Hepatocyte (in vitro differentiated cells): ENCODE results near the gene APBB1. TPM values are rescaled to one million over a fixed set of nuclear protein-coding genes. Genes with fewer than 3 reads are reported as not detected.

Experiments used
- DNase-seq: peaks from one replicate; pipeline ENCODE4 v3.0.0-alpha.2; 2016; ENCODE audit warnings: low spot score
- H2AFZ ChIP-seq: fragments of 200-600 bp; sonication (generic); 2 replicates; pipeline ENCODE4 v1.6.0; 2016; ENCODE audit warnings: antibody characterized with exemption, mild to moderate bottlenecking
- H3K27ac ChIP-seq: fragments of 200-600 bp; sonication (generic); 2 replicates; pipeline ENCODE4 v1.5.1; 2016; ENCODE audit warnings: mild to moderate bottlenecking
- H3K27me3 ChIP-seq: fragments of 200-600 bp; sonication (generic); 2 replicates; pipeline ENCODE4 v1.6.1; 2016
- H3K36me3 ChIP-seq: fragments of 200-600 bp; sonication (generic); replicated peaks from 2 replicates; pipeline ENCODE4 v1.5.1; 2016; ENCODE audit warnings: low read depth; ENCODE audit not compliant: insufficient read depth
- H3K4me1 ChIP-seq: fragments of 200-600 bp; sonication (generic); 2 replicates; pipeline ENCODE4 v1.5.1; 2016; ENCODE audit warnings: mild to moderate bottlenecking, moderate library complexity; ENCODE audit not compliant: insufficient read depth
- H3K4me2 ChIP-seq: fragments of 200-600 bp; sonication (generic); 2 replicates; pipeline ENCODE4 v1.6.0; 2016
- H3K4me3 ChIP-seq: fragments of 200-600 bp; sonication (generic); 2 replicates; pipeline ENCODE4 v1.5.1; 2016; ENCODE audit warnings: mild to moderate bottlenecking
- H3K79me2 ChIP-seq: fragments of 200-600 bp; sonication (generic); 2 replicates; pipeline ENCODE4 v1.6.0; 2017; ENCODE audit warnings: mild to moderate bottlenecking
- H3K9me2 ChIP-seq: fragments of 200-600 bp; sonication (generic); replicated peaks from 2 replicates; pipeline ENCODE4 v1.6.0; 2017; ENCODE audit warnings: mild to moderate bottlenecking; ENCODE audit not compliant: insufficient read depth
- H3K9me3 ChIP-seq: fragments of 200-600 bp; sonication (generic); 2 replicates; pipeline ENCODE4 v1.5.1; 2016; ENCODE audit warnings: low read depth, mild to moderate bottlenecking
- H4K20me1 ChIP-seq: fragments of 200-600 bp; sonication (generic); 2 replicates; pipeline ENCODE4 v1.6.0; 2016; ENCODE audit warnings: mild to moderate bottlenecking; ENCODE audit not compliant: insufficient read depth, poor library complexity, severe bottlenecking
- EZH2 ChIP-seq: fragments of 200-600 bp; sonication (generic); IDR thresholded peaks from 2 replicates; pipeline ENCODE4 v1.6.1; 2016; ENCODE audit warnings: antibody characterized with exemption, mild to moderate bottlenecking, borderline replicate concordance
- EZH2phosphoT487 ChIP-seq: fragments of 200-600 bp; sonication (generic); IDR thresholded peaks from one replicate; pipeline ENCODE4 v1.6.1; 2018; ENCODE audit warnings: antibody characterized with exemption, mild to moderate bottlenecking, low read depth, moderate library complexity; ENCODE audit not compliant: unreplicated experiment, severe bottlenecking
- WGBS: methylation state at CpG from one replicate; pipeline ENCODE4 v1.1.6; 2016; ENCODE audit warnings: low lambda C conversion rate; ENCODE audit errors: missing lambda C conversion rate; 5-methylcytosine and 5-hydroxymethylcytosine counted together
- polyA plus RNA-seq: library from polyadenylated mRNA; unstranded; fragments of >200 nt; fragmentation: Nextera tagmentation; extraction: Ambion mirVana; gene quantifications from 2 replicates; pipeline ENCODE4 v1.2.1, GENCODE V29; 2016
- total RNA-seq: library from RNA; depleted of rRNA; stranded (reverse); fragments of >200 nt; gene quantifications from 2 replicates; pipeline ENCODE4 v1.2.3, GENCODE V29; 2014
- TF ChIP-seq, protein P1 (sequence below): fragments of 200-600 bp; sonication (generic); IDR thresholded peaks from 2 replicates; pipeline ENCODE4 v1.5.1; 2016; ENCODE audit warnings: antibody characterized with exemption, mild to moderate bottlenecking; ENCODE audit not compliant: poor library complexity

Gene APBB1
- total and polyA plus RNA-seq, 2 experiments from 2014 or later: 33.0 to 41.5 TPM

DNA sequence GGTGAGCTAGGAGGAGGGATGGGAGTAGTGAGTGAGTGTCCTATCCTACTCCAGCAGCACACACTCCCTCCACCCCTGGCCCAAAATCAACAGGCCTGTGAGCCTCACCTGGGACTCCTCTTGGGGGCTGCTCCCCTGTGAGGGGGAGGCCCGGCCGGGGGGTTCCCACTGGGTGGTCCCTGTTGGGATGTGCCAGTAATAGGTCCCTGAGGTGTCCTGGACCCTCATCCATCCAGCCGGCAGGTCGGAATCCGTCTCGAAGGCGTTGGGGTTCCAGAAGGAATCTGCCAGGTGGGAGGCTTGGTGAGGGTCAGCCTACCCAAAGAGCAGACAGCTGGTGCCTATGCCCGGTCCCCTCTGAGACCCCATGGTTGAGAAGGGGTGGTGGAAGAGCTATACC is 15.4 kb downstream of the APBB1 start:
- H3K4me2 ChIP-seq: no peak overlapping the region
- DNase-seq: no peak
- peaks cover 7% of the 10 kb centered on the region for H3K4me1 ChIP-seq
- no peak overlapping the region for H3K27ac ChIP-seq
- WGBS: 90% methylated on average over 7 of the region's 8 CpGs
- no peaks in the 10 kb centered on the region for H3K27me3 ChIP-seq
- no peaks in the 10 kb centered on the region for H3K79me2 ChIP-seq
- H3K9me2 ChIP-seq: no peaks in the 10 kb centered on the region
- H3K9me3 ChIP-seq: no peaks in the 10 kb centered on the region
- H3K4me3 ChIP-seq: no peak overlapping the region
- H4K20me1 ChIP-seq: no peaks in the 10 kb centered on the region
- H2AFZ ChIP-seq: no peak overlapping the region
- H3K36me3 ChIP-seq: no peaks in the 10 kb centered on the region
- TF ChIP-seq, protein P1, sequence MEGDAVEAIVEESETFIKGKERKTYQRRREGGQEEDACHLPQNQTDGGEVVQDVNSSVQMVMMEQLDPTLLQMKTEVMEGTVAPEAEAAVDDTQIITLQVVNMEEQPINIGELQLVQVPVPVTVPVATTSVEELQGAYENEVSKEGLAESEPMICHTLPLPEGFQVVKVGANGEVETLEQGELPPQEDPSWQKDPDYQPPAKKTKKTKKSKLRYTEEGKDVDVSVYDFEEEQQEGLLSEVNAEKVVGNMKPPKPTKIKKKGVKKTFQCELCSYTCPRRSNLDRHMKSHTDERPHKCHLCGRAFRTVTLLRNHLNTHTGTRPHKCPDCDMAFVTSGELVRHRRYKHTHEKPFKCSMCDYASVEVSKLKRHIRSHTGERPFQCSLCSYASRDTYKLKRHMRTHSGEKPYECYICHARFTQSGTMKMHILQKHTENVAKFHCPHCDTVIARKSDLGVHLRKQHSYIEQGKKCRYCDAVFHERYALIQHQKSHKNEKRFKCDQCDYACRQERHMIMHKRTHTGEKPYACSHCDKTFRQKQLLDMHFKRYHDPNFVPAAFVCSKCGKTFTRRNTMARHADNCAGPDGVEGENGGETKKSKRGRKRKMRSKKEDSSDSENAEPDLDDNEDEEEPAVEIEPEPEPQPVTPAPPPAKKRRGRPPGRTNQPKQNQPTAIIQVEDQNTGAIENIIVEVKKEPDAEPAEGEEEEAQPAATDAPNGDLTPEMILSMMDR: no peak
- TF ChIP-seq EZH2: no peak
- TF ChIP-seq EZH2phosphoT487: no peak

DNA sequence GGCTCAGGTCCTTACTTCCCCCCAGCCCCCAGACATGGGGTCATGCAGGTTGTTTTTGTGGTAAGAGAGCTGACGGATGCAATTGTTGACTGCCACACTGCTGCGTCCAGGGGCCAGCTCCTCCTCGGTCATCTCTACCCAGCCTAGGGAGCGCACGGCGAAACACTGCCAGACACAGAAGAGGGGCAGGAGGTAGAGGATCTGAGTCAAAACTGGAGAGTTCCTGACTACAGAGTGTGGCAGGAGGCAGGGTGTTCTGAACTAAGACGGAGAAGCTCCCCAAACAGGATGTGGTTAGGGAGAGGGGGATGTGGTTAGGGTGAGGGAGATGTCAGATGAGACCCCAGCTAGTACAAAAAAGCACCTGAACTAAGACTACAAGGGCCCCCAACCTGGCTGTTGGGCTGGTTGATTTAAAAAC is 16.3 kb downstream of the APBB1 start:
- no peaks in the 10 kb centered on the region for H3K79me2 ChIP-seq
- 95% methylated on average over 7 of the region's 7 CpGs for WGBS
- DNase-seq: no peak

DNA sequence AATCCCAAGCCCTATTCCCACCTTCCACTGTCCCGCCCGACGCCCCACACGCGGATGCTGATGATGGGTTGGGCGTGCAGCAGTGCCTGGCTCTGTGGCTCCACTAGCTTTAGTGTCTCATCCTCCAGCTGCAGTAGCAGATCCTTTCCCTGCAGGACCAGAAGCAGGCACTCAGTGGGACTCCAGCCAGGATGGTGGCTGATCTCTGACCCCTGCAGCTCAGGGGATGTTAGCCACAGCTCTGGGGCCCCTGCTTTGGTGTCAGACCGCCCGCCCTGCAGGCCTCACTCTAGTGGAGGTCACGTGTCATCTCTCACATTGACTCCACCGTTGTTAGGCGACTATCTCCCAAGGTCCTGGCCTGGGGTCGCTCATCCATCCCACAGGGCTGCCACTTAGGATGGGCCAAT is 16.8 kb downstream of the APBB1 start:
- no peaks in the 10 kb centered on the region for H3K9me3 ChIP-seq
- no peaks in the 10 kb centered on the region for H3K9me2 ChIP-seq
- H3K79me2 ChIP-seq: no peaks in the 10 kb centered on the region
- no peak overlapping the region for H3K27ac ChIP-seq
- H4K20me1 ChIP-seq: no peaks in the 10 kb centered on the region
- no peaks in the 10 kb centered on the region for H3K27me3 ChIP-seq
- DNase-seq: no peak
- H3K4me3 ChIP-seq: no peak overlapping the region
- no peaks in the 10 kb centered on the region for H3K36me3 ChIP-seq
- WGBS: 86% methylated on average over 12 of the region's 12 CpGs
- H2AFZ ChIP-seq: no peak overlapping the region
- TF ChIP-seq, protein P1: no peak
- no peak for TF ChIP-seq EZH2
- no peak for TF ChIP-seq EZH2phosphoT487
- no peak overlapping the region for H3K4me2 ChIP-seq
- H3K4me1 ChIP-seq: peaks cover 20% of the 10 kb centered on the region

More for the DNA sequence above, 16.3 kb downstream of the APBB1 start:
- H3K27me3 ChIP-seq: no peaks in the 10 kb centered on the region
- TF ChIP-seq, protein P1: no peak
- TF ChIP-seq EZH2phosphoT487 (no peak), EZH2 (no peak)
- no peak overlapping the region for H3K27ac ChIP-seq
- H3K4me1 ChIP-seq: peaks cover 15% of the 10 kb centered on the region
- no peaks in the 10 kb centered on the region for H4K20me1 ChIP-seq
- no peak overlapping the region for H3K4me3 ChIP-seq
- no peak overlapping the region for H2AFZ ChIP-seq
- H3K36me3 ChIP-seq: no peaks in the 10 kb centered on the region
- H3K9me2 ChIP-seq: no peaks in the 10 kb centered on the region
- no peak overlapping the region for H3K4me2 ChIP-seq
- H3K9me3 ChIP-seq: no peaks in the 10 kb centered on the region

DNA sequence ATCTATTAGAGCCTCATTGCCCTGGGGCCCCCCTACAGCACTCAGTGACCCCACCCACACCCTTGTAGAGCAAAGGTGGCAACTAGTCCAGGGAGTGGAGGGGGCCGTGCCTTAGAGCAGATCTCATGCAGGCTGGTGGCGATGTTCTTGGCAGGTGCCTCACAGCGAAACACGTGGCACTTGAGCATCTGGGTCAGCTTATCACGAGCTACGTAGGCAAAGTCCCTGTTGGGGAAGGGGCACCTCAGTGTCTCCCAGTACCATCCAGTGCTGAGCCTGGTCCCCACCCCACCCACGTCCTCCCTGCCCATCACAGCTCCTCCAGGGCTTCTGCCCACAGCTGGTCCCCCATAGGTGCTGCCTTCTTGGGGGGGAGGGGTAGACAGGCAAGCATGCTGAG is 17.4 kb downstream of the APBB1 start:
- DNase-seq: no peak
- no peaks in the 10 kb centered on the region for H4K20me1 ChIP-seq
- no peaks in the 10 kb centered on the region for H3K9me2 ChIP-seq
- H3K27me3 ChIP-seq: no peaks in the 10 kb centered on the region
- H3K4me2 ChIP-seq: no peak overlapping the region
- H3K27ac ChIP-seq: no peak overlapping the region
- WGBS: 97% methylated on average over 7 of the region's 7 CpGs
- TF ChIP-seq, protein P1: no peak
- no peak for TF ChIP-seq EZH2
- TF ChIP-seq EZH2phosphoT487: no peak
- peaks cover 20% of the 10 kb centered on the region for H3K4me1 ChIP-seq
- H3K4me3 ChIP-seq: no peak overlapping the region
- H3K79me2 ChIP-seq: no peaks in the 10 kb centered on the region
- H2AFZ ChIP-seq: no peak overlapping the region
- H3K9me3 ChIP-seq: no peaks in the 10 kb centered on the region
- H3K36me3 ChIP-seq: no peaks in the 10 kb centered on the region
